Chondrocyte (in vitro differentiated cells): Measurements from ENCODE around the gene CACNA1G. TPM values are rescaled to one million over a fixed set of nuclear protein-coding genes. Genes with fewer than 3 reads are reported as not detected.

Source experiments
- DNase-seq: peaks from one replicate; pipeline ENCODE4 v3.0.0; 2021; ENCODE audit warnings: mixed read lengths, low spot score
- H3K27ac Mint-ChIP-seq: one replicate; pipeline ENCODE4 v1.8.0; 2021; ENCODE audit warnings: mild to moderate bottlenecking, moderate library complexity, mixed read lengths; ENCODE audit not compliant: unreplicated experiment
- H3K27me3 Mint-ChIP-seq: 2 replicates; pipeline ENCODE4 v1.8.0; 2021; ENCODE audit warnings: low read depth, mixed read lengths
- H3K36me3 Mint-ChIP-seq: 2 replicates; pipeline ENCODE4 v1.8.0; 2021; ENCODE audit warnings: low read depth, mixed read lengths
- H3K4me1 Mint-ChIP-seq: 2 replicates; pipeline ENCODE4 v1.8.0; 2021; ENCODE audit warnings: low read depth, mild to moderate bottlenecking, mixed read lengths
- H3K4me3 Mint-ChIP-seq: one replicate; pipeline ENCODE4 v1.8.0; 2021; ENCODE audit warnings: mild to moderate bottlenecking, moderate library complexity, mixed read lengths; ENCODE audit not compliant: unreplicated experiment
- H3K9me3 Mint-ChIP-seq: 2 replicates; pipeline ENCODE4 v1.8.0; 2021; ENCODE audit warnings: low read depth, mixed read lengths
- total RNA-seq: library from RNA; stranded (reverse); gene quantifications from 3 replicates; pipeline ENCODE4 v1.2.1, GENCODE V29; 2021
- TF ChIP-seq, protein P1 (sequence below): fragments of 200-600 bp; sonication (generic); IDR thresholded peaks from 2 replicates; pipeline ENCODE4 v1.5.0; 2021; ENCODE audit warnings: antibody characterized with exemption, mild to moderate bottlenecking, moderate library complexity

Gene CACNA1G
- total RNA-seq, 1 donor from 2014 or later, result 0.10 TPM

DNA sequence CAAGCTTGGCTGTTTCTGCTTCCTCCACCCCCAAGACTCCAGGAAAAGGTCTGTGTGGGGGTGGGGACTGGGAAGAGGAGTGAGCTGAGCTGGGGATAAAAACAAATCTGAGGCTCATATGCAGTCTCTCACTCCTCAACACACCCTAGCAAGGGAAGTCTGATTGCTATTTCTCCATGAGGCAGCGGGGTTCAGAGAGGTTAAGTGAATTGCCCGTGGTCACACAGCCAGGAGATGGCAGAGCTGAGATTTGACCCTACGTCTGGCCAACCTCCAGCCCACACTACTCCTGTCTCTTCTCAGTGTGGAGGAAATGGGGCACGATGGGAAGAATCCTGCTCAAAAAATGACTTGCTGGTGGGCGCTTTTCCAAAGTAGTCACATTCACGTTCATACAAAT is 69.4 kb downstream of the CACNA1G start:
- H3K4me3 Mint-ChIP-seq, result no peak overlapping the region
- no peak for DNase-seq
- H3K27me3 Mint-ChIP-seq, result peaks cover 9% of the 10 kb centered on the region

DNA sequence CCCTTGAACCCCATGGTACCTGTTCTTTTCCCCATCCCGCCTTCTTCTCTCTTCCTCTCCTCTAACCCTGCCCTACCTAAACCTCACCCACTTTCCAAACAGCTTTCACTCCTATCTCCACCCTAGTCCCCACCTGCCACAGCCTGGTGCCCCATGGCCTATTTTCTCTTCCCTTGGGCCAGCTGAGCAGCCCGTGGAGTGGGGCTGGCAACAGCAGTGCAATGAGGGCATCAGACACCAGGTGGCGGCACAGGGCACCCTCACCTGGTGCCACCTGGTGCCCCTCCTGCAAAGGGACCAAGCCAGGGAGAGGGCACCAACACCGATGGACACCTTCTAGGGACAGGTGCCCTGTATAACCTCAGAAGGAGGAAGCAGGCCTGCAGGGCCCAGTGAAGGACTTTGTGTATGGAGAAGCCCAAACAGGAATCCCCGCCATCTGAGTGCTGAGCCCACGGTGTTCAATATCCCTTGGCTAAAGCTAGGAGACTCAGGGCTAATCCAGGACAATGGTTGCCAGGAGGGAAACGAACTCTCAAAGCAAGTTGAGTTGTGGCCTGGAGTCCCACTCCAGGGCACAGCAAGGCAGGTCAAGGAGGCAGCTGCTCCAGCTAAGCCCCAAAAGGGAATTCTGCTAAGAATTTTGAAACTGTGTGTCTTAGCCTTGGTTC is 70.1 kb downstream of the CACNA1G start:
- Mint-ChIP-seq H3K4me3 (no peak overlapping the region), H3K27ac (no peak overlapping the region), H3K27me3 (peaks cover 9% of the 10 kb centered on the region), H3K36me3 (no peaks in the 10 kb centered on the region), H3K9me3 (no peaks in the 10 kb centered on the region), H3K4me1 (peaks cover 9% of the 10 kb centered on the region)
- TF ChIP-seq, protein P1, sequence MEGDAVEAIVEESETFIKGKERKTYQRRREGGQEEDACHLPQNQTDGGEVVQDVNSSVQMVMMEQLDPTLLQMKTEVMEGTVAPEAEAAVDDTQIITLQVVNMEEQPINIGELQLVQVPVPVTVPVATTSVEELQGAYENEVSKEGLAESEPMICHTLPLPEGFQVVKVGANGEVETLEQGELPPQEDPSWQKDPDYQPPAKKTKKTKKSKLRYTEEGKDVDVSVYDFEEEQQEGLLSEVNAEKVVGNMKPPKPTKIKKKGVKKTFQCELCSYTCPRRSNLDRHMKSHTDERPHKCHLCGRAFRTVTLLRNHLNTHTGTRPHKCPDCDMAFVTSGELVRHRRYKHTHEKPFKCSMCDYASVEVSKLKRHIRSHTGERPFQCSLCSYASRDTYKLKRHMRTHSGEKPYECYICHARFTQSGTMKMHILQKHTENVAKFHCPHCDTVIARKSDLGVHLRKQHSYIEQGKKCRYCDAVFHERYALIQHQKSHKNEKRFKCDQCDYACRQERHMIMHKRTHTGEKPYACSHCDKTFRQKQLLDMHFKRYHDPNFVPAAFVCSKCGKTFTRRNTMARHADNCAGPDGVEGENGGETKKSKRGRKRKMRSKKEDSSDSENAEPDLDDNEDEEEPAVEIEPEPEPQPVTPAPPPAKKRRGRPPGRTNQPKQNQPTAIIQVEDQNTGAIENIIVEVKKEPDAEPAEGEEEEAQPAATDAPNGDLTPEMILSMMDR, result peak; percentile 85
- DNase-seq, result no peak

More for the DNA sequence above, 69.4 kb downstream of the CACNA1G start:
- TF ChIP-seq, protein P1, result no peak
- Mint-ChIP-seq H3K36me3 (no peaks in the 10 kb centered on the region), H3K4me1 (peaks cover 9% of the 10 kb centered on the region), H3K27ac (no peak overlapping the region), H3K9me3 (no peaks in the 10 kb centered on the region)

DNA sequence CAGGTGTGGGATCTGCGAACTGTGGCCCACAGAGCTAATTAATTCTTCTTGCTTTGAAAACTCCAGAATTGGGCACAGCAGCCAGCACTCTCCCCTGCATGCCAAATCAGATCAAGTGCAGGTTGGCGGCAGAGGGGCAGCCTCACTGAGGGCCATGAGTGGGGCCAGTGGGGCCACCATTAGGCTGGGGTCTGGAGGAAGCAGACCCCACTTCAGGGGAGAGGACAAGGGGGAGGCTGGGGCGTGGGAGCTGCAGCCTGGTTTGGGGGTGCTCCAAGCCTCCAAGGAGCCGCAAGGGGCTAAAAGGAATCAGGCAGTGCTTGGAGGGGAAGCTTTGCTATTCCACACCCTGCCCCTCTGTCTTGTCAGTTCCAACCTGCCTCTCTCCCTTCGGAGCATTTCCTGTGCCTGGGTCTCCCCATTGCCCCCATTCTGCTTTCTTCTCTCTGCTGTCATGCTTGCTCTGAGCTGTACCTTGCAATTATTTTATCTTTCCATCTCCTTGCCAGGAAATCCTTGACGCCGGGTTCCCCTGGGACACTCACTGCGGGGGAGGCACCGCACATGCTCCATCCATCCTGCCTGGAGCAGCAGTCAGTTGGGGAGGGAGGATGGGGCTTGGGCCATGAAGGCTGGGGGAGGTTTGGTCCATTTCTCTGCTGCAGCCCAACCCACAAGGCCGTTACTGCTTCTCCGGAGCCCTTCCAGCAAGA is 70.8 kb downstream of the CACNA1G start:
- no peak for DNase-seq
- peaks cover 15% of the 10 kb centered on the region for H3K4me1 Mint-ChIP-seq
- no peak overlapping the region for H3K4me3 Mint-ChIP-seq
- H3K27ac Mint-ChIP-seq, result no peak overlapping the region
- peaks cover 9% of the 10 kb centered on the region for H3K27me3 Mint-ChIP-seq
- no peaks in the 10 kb centered on the region for H3K36me3 Mint-ChIP-seq
- H3K9me3 Mint-ChIP-seq, result no peaks in the 10 kb centered on the region
- TF ChIP-seq, protein P1, result no peak

DNA sequence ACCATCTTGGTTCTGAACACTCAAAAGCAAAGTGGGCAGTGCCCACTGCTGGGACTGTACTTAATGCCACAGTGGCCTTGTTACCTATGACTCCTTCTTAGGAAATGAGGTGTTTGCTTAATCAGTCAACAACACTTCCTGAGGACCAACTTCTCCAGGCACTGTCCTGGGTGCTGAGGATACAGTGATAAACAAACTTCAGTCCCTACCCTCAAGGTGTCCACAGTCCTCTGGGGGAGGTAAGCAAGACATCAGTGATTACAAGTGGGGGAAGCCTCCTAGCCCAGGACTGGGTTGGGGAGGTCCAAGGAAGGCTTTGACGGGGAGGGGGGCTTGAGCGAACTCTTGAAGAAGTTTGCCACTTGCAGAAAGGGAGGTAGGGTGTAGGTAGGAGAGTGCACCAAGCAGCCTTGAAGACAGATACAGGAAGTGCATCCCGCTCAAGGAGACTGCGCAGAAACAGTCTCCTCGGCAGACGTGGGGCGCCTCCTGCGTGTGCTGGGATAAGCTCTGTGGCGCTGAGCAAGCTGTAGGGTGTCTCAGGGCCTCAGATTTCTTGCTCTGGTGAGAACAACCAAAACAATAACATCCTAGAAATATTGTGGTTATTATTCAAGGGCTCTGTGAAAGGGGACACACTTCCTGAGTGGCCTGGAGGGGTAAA is 71.5 kb downstream of the CACNA1G start:
- Mint-ChIP-seq H3K36me3 (no peaks in the 10 kb centered on the region), H3K4me3 (no peak overlapping the region), H3K9me3 (no peaks in the 10 kb centered on the region), H3K27me3 (peaks cover 9% of the 10 kb centered on the region), H3K27ac (no peak overlapping the region), H3K4me1 (peaks cover 17% of the 10 kb centered on the region)
- TF ChIP-seq, protein P1, result no peak
- no peak for DNase-seq

DNA sequence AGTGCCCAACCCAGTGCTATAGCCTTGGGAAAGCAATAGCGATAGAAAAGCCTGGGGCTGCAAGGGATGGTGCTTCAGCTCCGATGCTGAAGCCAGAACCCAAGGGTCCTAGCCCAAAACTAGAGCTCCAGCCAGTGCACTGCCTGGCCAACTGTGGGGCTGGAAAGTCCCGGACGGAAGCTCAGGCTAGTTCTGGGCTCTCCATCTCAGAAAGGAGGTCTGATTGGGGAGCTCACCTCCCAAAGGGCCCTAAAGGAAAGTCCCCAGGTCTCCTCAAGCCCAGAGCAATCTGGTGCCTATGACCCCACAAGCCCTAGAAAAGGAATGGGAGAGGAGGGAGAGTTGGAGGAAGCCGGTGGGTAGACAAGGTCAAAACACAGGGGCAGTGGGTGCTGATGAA is 72.1 kb downstream of the CACNA1G start:
- H3K36me3 Mint-ChIP-seq, result no peaks in the 10 kb centered on the region
- no peaks in the 10 kb centered on the region for H3K9me3 Mint-ChIP-seq
- TF ChIP-seq, protein P1, result no peak
- peaks cover 23% of the 10 kb centered on the region for H3K4me1 Mint-ChIP-seq
- peaks cover 9% of the 10 kb centered on the region for H3K27me3 Mint-ChIP-seq
- DNase-seq, result no peak
- H3K27ac Mint-ChIP-seq, result no peak overlapping the region
- no peak overlapping the region for H3K4me3 Mint-ChIP-seq
